Measurements from ENCODE around the gene LRRC7. TPM values are rescaled to one million over a fixed set of nuclear protein-coding genes. Genes with fewer than 3 reads are reported as not detected.

The LRRC7 gene
- total and polyA plus RNA-seq, 2 of the 13 experiments (the other 11 are each of a cell fraction or from before 2014, with no cell fraction given): not detected

- H3K27me3 ChIP-seq (ENCODE audit: control insufficient read depth in 1 of 2, insufficient read depth in 2 of 2, low read length in 2 of 2): peaks cover 0 to 34% of the 10 kb centered on the region in 2 experiments; a peak in 4 of 5 replicates
- H3K4me1 ChIP-seq (ENCODE audit: insufficient read depth, low read length): peaks cover 11% of the 10 kb centered on the region; the same call in 1 of the 2 replicates
- no peak for DNase-seq (ENCODE audit: low spot score)
- no peak overlapping the region for H3K9ac ChIP-seq (ENCODE audit: insufficient read depth, low read depth, low read length)
- 19% methylated on average over 10 of the region's 10 CpGs for WGBS (ENCODE audit: low lambda C conversion rate)
- no peaks in the 10 kb centered on the region for H3K9me3 ChIP-seq (ENCODE audit: low read length)
- H3K4me3 ChIP-seq (replicated peaks in 1 of 3; ENCODE audit: insufficient read depth in 1 of 3, low read depth in 2 of 3, low read length in 3 of 3): no peak overlapping the region
- H3K79me2 ChIP-seq (ENCODE audit: insufficient read depth, low read length): no peaks in the 10 kb centered on the region
- no peak for FAIRE-seq
- H3K4me2 ChIP-seq (ENCODE audit: low read depth, low read length): no peak overlapping the region
- H4K20me1 ChIP-seq (ENCODE audit: insufficient read depth, low read length): no peaks in the 10 kb centered on the region
- no TSS peak for BruUV-seq (replicated peaks)
- no peak overlapping the region for H2AFZ ChIP-seq (ENCODE audit: low read length)
- CTCF ChIA-PET (ENCODE audit: low intra/inter-chr PET ratio, low total read pairs): no interaction called here
- no peaks in the 10 kb centered on the region for H3K36me3 ChIP-seq (replicated peaks in 1 of 2; ENCODE audit: control insufficient read depth in 1 of 2, insufficient read depth in 2 of 2, low read length in 2 of 2)
- POLR2A ChIA-PET: no interaction called here
- H3K27ac ChIP-seq (ENCODE audit: extremely low read length, insufficient read depth, low read length): no peak overlapping the region
- no peak for TF ChIP-seq MTF1 (CRISPR knock-in tag; IDR thresholded peaks at IDR 0.05)
- ATAC-seq: no peak
- in situ Hi-C loops (cut with HindIII; ENCODE audit: extremely low pct_ligation_motif_present, low pct_unique_long_range_greater_than_20kb) (no loop called here), intact Hi-C loops (cut with micrococcal nuclease; ENCODE audit: unreplicated experiment) (no loop called here)
Observed at GRCh38 chr1:69570356-69570755, 2.6 kb downstream of the LRRC7 start.

GRCh38 chr1:69572921-69573320 lies 5.2 kb downstream of the LRRC7 start:
- H3K27ac ChIP-seq (ENCODE audit: extremely low read length, insufficient read depth, low read length): no peak overlapping the region
- ATAC-seq: no peak
- intact Hi-C loops (cut with micrococcal nuclease; ENCODE audit: unreplicated experiment): no loop called here
- H3K4me1 ChIP-seq (ENCODE audit: insufficient read depth, low read length): no peaks in the 10 kb centered on the region
- no peaks in the 10 kb centered on the region for H3K9me3 ChIP-seq (ENCODE audit: low read length)
- H3K36me3 ChIP-seq (replicated peaks in 1 of 2; ENCODE audit: control insufficient read depth in 1 of 2, insufficient read depth in 2 of 2, low read length in 2 of 2): no peaks in the 10 kb centered on the region
- H3K9ac ChIP-seq (ENCODE audit: insufficient read depth, low read depth, low read length): no peak overlapping the region
- FAIRE-seq: no peak
- 0% methylated on average over 2 of the region's 2 CpGs for WGBS (ENCODE audit: low lambda C conversion rate)
- no peak overlapping the region for H2AFZ ChIP-seq (ENCODE audit: low read length)
- BruUV-seq (replicated peaks): no TSS peak
- H3K4me2 ChIP-seq (ENCODE audit: low read depth, low read length): no peak overlapping the region
- in situ Hi-C loops (cut with HindIII; ENCODE audit: extremely low pct_ligation_motif_present, low pct_unique_long_range_greater_than_20kb): no loop called here
- H3K27me3 ChIP-seq (ENCODE audit: control insufficient read depth in 1 of 2, insufficient read depth in 2 of 2, low read length in 2 of 2): peaks cover 0 to 20% of the 10 kb centered on the region in 2 experiments; a peak in 4 of 5 replicates
- H4K20me1 ChIP-seq (ENCODE audit: insufficient read depth, low read length): no peaks in the 10 kb centered on the region
- POLR2A ChIA-PET: no interaction called here
- no peak overlapping the region for H3K4me3 ChIP-seq (replicated peaks in 1 of 3; ENCODE audit: insufficient read depth in 1 of 3, low read depth in 2 of 3, low read length in 3 of 3)
- H3K79me2 ChIP-seq (ENCODE audit: insufficient read depth, low read length): no peaks in the 10 kb centered on the region
- CTCF ChIA-PET (ENCODE audit: low intra/inter-chr PET ratio, low total read pairs): no interaction called here
- no peak for DNase-seq (ENCODE audit: low spot score)
- TF ChIP-seq BCL6 (CRISPR knock-in tag; IDR thresholded peaks at IDR 0.05): no peak
- no peak for TF ChIP-seq MED1 (CRISPR knock-in tag; IDR thresholded peaks at IDR 0.05)
- TF ChIP-seq ZNF260 (CRISPR knock-in tag; IDR thresholded peaks at IDR 0.05; ENCODE audit: borderline replicate concordance, low read depth): no peak
- no peak for TF ChIP-seq SMC3 (IDR thresholded peaks at IDR 0.05; ENCODE audit: low read length)
- TF ChIP-seq MNT (IDR thresholded peaks at IDR 0.05): no peak
- no peak for TF ChIP-seq NR3C1 (CRISPR knock-in tag; IDR thresholded peaks at IDR 0.05)
- TF ChIP-seq ETV5 (CRISPR knock-in tag; IDR thresholded peaks at IDR 0.05; ENCODE audit: borderline replicate concordance): no peak
- TF ChIP-seq MAZ (IDR thresholded peaks at IDR 0.05; ENCODE audit: borderline replicate concordance, low read depth, low read length): no peak
- no peak for TF ChIP-seq MAZ (CRISPR knock-in tag; IDR thresholded peaks at IDR 0.05; ENCODE audit: low read depth)
- no peak for TF ChIP-seq ZNF614 (CRISPR knock-in tag; IDR thresholded peaks at IDR 0.05; ENCODE audit: borderline replicate concordance)
- TF ChIP-seq ARID5B (CRISPR knock-in tag; IDR thresholded peaks at IDR 0.05): no peak
- no peak for TF ChIP-seq ZNF124 (CRISPR knock-in tag; IDR thresholded peaks at IDR 0.05)

All from HepG2 (cell line).